Renal cortex interstitium (tissue), 15 donors: ENCODE measurements around the gene ZMYND11. TPM values are rescaled to one million over a fixed set of nuclear protein-coding genes. Genes with fewer than 3 reads are reported as not detected.

ENCODE experiments used
- DNase-seq, 11 donors: peaks; one replicate each; pipeline ENCODE4 v3.0.0-alpha.2; 2013; ENCODE audit warnings: low read depth in 9 of 11, low spot score in 4 of 11; ENCODE audit errors: extremely low read depth in 1 of 11
- long read RNA-seq, 16 experiments: transcript quantifications; one replicate each; lab custom pipeline, GENCODE V29; 2026
- polyA plus RNA-seq, 3 donors: library from polyadenylated mRNA; unstranded; fragments of 120-200 nt; gene quantifications; one replicate each; pipeline ENCODE4 v1.2.1, GENCODE V29; 2013; ENCODE audit not compliant: insufficient read length in 3 of 3

The ZMYND11 gene
- polyA plus RNA-seq, result 100 to 1,000 TPM in 2 of 3 donors, 10 to 100 TPM in 1; 94.8 to 105 (median 100) TPM
- long read RNA-seq, donor 1, full-length matches to known transcripts, result 2 of 2 reads
- long read RNA-seq, donor 1, partial matches to known transcripts, result 0 of 2 reads
- long read RNA-seq, donor 1, other reads (novel, unspliced or antisense), result 0 of 2 reads
- long read RNA-seq, donor 2, full-length matches to known transcripts, result 2 of 2 reads
- long read RNA-seq, donor 2, partial matches to known transcripts, result 0 of 2 reads
- long read RNA-seq, donor 2, other reads (novel, unspliced or antisense), result 0 of 2 reads
- long read RNA-seq, donor 3, full-length matches to known transcripts, result 4 of 27 reads
- long read RNA-seq, donor 3, partial matches to known transcripts, result 23 of 27 reads
- long read RNA-seq, donor 3, other reads (novel, unspliced or antisense), result 0 of 27 reads
- long read RNA-seq, donor 4, full-length matches to known transcripts, result 3 of 35 reads
- long read RNA-seq, donor 4, partial matches to known transcripts, result 32 of 35 reads
- long read RNA-seq, donor 4, other reads (novel, unspliced or antisense), result 0 of 35 reads
- long read RNA-seq, donor 5, result 0 reads
- long read RNA-seq, donor 6, partial matches to known transcripts, result 6 of 16 reads
- long read RNA-seq, donor 6, other reads (novel, unspliced or antisense), result 6 of 16 reads
- long read RNA-seq, donor 7, full-length matches to known transcripts, result 4 of 9 reads
- long read RNA-seq, donor 7, partial matches to known transcripts, result 0 of 9 reads
- long read RNA-seq, donor 7, other reads (novel, unspliced or antisense), result 5 of 9 reads
- long read RNA-seq, donor 8, full-length matches to known transcripts, result 7 of 19 reads
- long read RNA-seq, donor 8, partial matches to known transcripts, result 0 of 19 reads
- long read RNA-seq, donor 8, other reads (novel, unspliced or antisense), result 12 of 19 reads
- long read RNA-seq, donor 9, partial matches to known transcripts, result 5 of 8 reads
- long read RNA-seq, donor 9, other reads (novel, unspliced or antisense), result 0 of 8 reads
- long read RNA-seq, donor 10, full-length matches to known transcripts, result 2 of 47 reads
- long read RNA-seq, donor 10, partial matches to known transcripts, result 45 of 47 reads
- long read RNA-seq, donor 10, other reads (novel, unspliced or antisense), result 0 of 47 reads
- long read RNA-seq, donor 11, full-length matches to known transcripts, result 3 of 16 reads
- long read RNA-seq, donor 11, partial matches to known transcripts, result 13 of 16 reads
- long read RNA-seq, donor 11, other reads (novel, unspliced or antisense), result 0 of 16 reads
- long read RNA-seq, donor 12, full-length matches to known transcripts, result 1 of 1 reads
- long read RNA-seq, donor 12, partial matches to known transcripts, result 0 of 1 reads
- long read RNA-seq, donor 12, other reads (novel, unspliced or antisense), result 0 of 1 reads
- long read RNA-seq, donor 13, result 0 reads
- long read RNA-seq, donor 14, partial matches to known transcripts, result 0 of 2 reads
- long read RNA-seq, donor 14, other reads (novel, unspliced or antisense), result 0 of 2 reads
- long read RNA-seq, donor 15, result 0 reads
- long read RNA-seq, donor 16, full-length matches to known transcripts, result 5 of 61 reads
- long read RNA-seq, donor 16, partial matches to known transcripts, result 48 of 61 reads
- long read RNA-seq, donor 16, other reads (novel, unspliced or antisense), result 8 of 61 reads

GRCh38 chr10:135132-135600 lies at the start of gene ZMYND11:
Gene ZMYND11, plus strand, starts transcription at chr10:135455. Its CDS starts 44,558 bp downstream, at chr10:180013.
- DNase-seq, result peak in 7 of 11 donors; percentile 26 to 86 (median 60)

DNA sequence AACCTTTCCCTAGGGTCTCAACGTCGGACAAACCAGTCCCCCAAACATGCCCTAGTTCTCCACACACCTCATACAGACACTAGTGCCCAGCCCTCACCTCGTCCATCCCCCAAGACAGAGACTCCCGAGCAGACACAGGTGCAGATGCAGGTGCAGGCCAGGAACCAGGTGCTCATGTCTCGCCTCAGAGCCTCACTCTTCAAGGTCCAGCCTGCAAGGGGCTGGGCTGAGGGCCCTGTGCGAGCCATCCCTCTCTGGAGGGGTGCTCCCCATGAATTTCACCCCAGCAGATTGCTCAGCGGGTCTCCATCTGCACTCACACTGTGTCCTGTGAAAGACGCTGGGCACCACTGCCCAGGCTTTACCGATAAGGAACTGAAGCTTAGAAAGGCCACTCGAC lies 49.2 kb upstream of the ZMYND11 start:
- DNase-seq, result no peak

DNA sequence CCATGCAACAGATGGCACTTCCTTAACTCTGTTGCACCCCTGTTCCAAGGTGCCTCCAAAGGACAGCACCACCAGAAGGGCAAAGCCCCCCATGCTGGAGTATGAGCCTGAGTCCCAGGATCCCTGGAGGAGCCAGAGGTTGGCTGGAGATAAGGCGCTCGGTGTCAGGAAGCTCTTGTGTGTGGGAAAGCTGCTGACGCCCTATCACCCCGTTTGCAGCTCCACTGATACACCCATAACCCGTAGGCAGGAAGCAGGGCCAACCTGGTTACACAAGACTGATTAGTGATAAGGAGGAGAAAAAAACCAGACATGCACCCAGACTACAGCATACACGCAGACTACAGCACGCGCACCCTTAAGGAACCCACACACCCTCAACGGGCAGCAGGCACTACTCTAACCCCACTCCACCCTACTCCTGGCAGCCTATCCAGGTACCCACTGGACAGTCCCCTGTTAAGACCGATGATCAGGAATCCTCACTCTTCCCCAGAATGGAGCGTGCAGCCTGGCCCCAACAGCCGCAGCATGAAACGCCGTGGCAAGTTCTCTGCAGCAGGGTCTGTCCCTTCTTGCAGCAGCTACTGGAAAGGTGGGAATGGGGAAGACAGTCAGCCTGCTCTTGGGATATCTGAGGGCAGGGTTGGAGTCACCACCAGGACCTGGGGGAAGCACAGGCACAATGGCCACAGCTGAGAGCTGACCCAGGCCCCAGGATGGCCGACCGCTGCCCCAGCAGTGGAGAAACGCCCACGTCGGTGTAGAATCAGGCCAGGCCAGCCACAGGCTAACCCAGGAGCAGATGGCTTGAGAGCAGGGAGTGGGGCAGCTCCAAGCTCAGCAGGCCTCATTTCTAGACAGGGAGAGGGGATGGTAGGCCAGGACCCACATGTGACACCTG lies 47.8 kb upstream of the ZMYND11 start:
- no peak for DNase-seq

DNA sequence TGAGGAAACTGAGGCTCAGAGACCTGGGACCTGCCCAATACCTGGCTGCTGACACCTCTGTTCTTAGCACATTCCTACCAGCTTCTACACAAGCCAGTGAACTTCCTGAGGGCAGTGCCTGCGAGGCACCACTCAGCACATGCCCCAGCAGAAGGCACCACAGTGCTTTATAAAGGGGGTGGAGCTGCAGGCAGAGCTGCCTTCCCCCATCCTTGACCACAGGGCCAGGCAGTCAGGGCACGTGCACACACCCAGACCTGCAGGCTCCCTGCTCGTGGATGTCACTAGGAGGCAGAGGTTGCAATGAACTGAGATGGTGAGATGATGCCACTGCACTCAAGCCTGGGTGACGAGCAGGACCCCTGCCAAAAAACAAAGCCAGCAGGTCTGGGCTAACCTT lies 47.0 kb upstream of the ZMYND11 start:
- DNase-seq, result no peak

- no peak for DNase-seq
Observed at GRCh38 chr10:89248-89647, 46.0 kb upstream of the ZMYND11 start.

GRCh38 chr10:90161-90560 lies 45.1 kb upstream of the ZMYND11 start:
- DNase-seq, result no peak

- no peak for DNase-seq
Observed at GRCh38 chr10:91313-91712, 43.9 kb upstream of the ZMYND11 start.

DNA sequence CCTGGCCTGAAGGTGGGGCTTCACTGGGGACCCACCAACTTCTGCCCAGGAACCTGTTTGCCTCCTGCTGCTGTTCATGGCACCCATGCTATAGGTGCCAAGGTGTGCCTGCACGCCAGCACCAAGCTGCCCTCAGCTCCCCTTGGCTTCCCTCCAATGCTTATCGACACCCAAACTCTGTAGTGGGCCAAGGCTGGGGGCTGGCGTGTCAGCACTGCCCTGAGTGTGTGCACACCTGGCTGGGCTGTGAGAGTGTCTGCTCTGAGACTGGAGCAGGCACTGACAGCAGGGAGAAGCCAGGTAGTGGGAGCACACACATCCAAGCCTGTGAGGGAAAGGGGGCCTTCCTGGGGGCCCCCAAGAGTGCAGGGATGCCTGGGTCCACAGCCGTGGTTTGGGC lies 43.1 kb upstream of the ZMYND11 start:
- no peak for DNase-seq

DNA sequence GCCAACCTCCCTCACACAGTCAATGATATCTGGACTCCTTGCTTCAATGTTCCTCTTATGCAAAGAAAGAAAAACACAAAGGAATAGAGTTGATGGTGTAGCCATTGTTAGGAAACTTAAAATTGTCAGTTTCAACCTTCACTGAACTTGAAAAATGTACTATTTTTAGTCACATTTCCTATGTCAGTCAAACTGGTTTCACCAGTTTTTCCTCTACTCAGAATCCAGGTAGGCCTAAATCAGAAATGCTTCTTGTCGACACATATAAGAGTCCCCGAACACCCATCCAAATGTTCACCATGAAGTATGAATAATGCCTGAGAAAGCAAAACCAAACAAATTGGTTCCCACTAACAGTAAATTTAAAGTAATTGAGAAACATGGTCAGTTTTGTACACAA lies 42.4 kb upstream of the ZMYND11 start:
- peak in 3 of 11 donors; percentile 23 to 83 (median 54) for DNase-seq

- DNase-seq, result no peak
Observed at GRCh38 chr10:94613-95012, 40.6 kb upstream of the ZMYND11 start.

GRCh38 chr10:95356-96115 lies 39.7 kb upstream of the ZMYND11 start:
- no peak for DNase-seq

DNA sequence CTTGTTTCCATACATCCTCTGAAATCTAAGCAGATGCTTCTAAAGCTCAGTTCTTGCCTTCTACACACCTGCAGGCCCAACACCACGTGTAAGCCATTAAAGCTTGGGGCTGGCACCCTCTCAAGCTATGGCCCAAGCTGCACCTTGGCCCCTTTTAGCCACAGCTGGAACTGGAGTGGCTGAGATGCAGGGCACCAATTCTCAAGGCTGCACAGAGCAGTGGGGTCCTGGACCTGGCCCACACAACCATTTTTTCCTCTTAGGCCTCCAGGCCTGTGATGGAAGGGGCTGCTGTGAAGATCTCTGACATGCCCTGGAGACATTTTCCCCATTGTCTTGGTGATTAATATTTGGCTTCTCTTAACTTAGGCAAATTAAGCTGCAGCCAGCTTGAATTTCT lies 38.8 kb upstream of the ZMYND11 start:
- DNase-seq, result no peak

DNA sequence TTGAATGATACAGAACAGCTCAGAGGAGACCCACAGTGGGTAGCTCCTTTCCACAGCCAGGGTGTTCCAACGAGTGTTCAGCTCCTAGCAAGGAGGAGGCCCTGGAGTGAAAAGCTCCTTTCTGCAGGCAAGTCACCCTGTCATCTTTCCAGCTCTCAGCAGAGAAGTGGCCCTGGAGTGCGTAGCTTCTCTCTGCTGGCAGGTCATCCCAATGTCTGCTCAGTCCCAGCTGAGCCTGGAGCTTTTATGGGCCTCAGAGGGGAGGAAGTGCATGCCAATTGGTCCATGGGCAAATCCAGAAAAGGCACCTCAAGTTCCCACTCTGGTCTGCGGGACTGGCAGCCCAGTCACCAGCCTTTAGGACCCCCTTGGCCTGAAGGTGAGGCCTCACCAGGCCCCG lies 30.8 kb upstream of the ZMYND11 start:
- DNase-seq, result no peak

GRCh38 chr10:104862-105565 lies 30.2 kb upstream of the ZMYND11 start:
- no peak for DNase-seq

DNA sequence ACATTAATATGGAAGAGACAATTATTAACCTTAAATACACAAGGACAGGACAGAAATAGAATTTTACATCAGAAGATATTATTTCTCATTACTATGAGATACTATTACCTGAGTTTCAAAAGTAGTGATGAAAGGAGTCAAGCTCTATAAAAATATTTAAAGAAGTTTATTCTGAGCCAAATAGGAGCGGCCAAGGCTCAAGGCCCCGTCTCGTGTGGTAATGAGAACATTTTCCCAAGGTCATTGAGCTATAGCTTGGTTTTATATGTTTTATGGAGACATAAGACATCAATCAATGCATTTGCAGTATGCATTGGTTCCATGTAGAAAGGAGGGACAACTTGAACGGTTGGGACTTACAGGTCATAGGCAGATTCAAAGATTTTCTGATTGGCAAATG lies 29.4 kb upstream of the ZMYND11 start:
- no peak for DNase-seq

DNA sequence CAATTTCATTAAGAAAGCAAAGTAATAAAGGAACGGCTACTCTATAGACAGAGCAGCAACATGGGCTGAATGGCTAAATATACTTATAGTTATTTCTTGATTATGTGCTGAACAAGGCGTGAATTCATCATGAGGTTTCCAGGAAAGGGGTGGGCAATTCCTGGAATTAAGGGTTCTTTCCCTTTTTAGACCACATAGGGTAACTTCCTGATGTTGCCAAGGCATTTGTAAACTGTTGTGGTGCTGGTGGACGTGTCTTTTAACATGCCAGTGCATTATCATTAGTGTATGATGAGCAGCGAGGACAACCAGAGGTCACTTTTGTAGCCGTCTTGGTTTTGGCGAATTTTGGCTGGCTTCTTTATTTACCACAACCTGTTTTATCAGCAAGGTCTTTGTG lies 28.5 kb upstream of the ZMYND11 start:
- no peak for DNase-seq
